Naive thymus-derived CD4-positive, alpha-beta T cell (primary cell): ENCODE results near the gene UNCX. TPM values are rescaled to one million over a fixed set of nuclear protein-coding genes. Genes with fewer than 3 reads are reported as not detected.

ENCODE experiments used
- ATAC-seq: fragments of 150-1000 bp; cut with Tn5 transposase; 2 replicates; pipeline ENCODE4 v1.10.0; 2021; ENCODE audit warnings: mild to moderate bottlenecking, moderate library complexity
- CTCF ChIA-PET: fragments of 350-600 bp; sonication (Branson Sonifier 250); formaldehyde crosslinking; loops from one replicate; lab custom pipeline; 2021; ENCODE audit warnings: antibody characterized with exemption; lab: Charles Lee
- POLR2A ChIA-PET: fragments of 350-600 bp; sonication (Branson Sonifier 250); formaldehyde crosslinking; loops from one replicate; lab custom pipeline; 2021; ENCODE audit warnings: antibody characterized with exemption, inconsistent platforms; lab: Charles Lee
- DNase-seq, 9 donors: peaks; one replicate each; pipeline versions ENCODE4 v3.0.0 to v3.0.0-alpha.2; 2020 to 2022; ENCODE audit warnings: mixed read lengths in 1 of 9
- H3K27ac ChIP-seq: one replicate; pipeline ENCODE4 v1.7.0; 2013; ENCODE audit warnings: mild to moderate bottlenecking, low read depth, low read length, moderate library complexity
- H3K27me3 ChIP-seq, 2 donors: one replicate each; pipeline ENCODE4 v1.7.0; 2013; ENCODE audit warnings: low read length in 2 of 2, mild to moderate bottlenecking in 2 of 2, moderate library complexity in 2 of 2; ENCODE audit not compliant: control insufficient read depth in 2 of 2, insufficient read depth in 2 of 2
- H3K36me3 ChIP-seq, 3 experiments: 1 replicate in 2 of 3; 2 replicates in 1 of 3; pipeline ENCODE4 v1.7.0; 2013; ENCODE audit warnings: low read length in 3 of 3, mild to moderate bottlenecking in 3 of 3, moderate library complexity in 1 of 3; ENCODE audit not compliant: insufficient read depth in 3 of 3, control insufficient read depth in 2 of 3
- H3K4me1 ChIP-seq, 2 donors: one replicate each; pipeline ENCODE4 v1.7.0; 2013; ENCODE audit warnings: low read length in 2 of 2, mild to moderate bottlenecking in 2 of 2, moderate library complexity in 1 of 2; ENCODE audit not compliant: control insufficient read depth in 2 of 2, insufficient read depth in 2 of 2
- H3K4me3 ChIP-seq: 2 replicates; pipeline ENCODE4 v1.7.0; 2013; ENCODE audit warnings: mild to moderate bottlenecking, low read length
- H3K9me3 ChIP-seq, 3 experiments: 1 replicate in 2 of 3; 2 replicates in 1 of 3; pipeline ENCODE4 v1.7.0; 2013; ENCODE audit warnings: low read length in 3 of 3; ENCODE audit not compliant: control insufficient read depth in 2 of 3
- H3K27ac Mint-ChIP-seq, 9 donors: one replicate each; pipeline ENCODE4 v1.8.0; 2020 to 2022; ENCODE audit warnings: mixed read lengths in 9 of 9, mild to moderate bottlenecking in 8 of 9, moderate library complexity in 5 of 9, inconsistent platforms in 2 of 9
- H3K27me3 Mint-ChIP-seq, 5 donors: one replicate each; pipeline ENCODE4 v1.8.0; 2021 to 2022; ENCODE audit warnings: mixed read lengths in 5 of 5, mild to moderate bottlenecking in 1 of 5
- H3K36me3 Mint-ChIP-seq, 5 donors: one replicate each; pipeline ENCODE4 v1.8.0; 2020 to 2022; ENCODE audit warnings: mixed read lengths in 5 of 5, mild to moderate bottlenecking in 3 of 5, inconsistent platforms in 1 of 5
- H3K4me1 Mint-ChIP-seq, 7 donors: one replicate each; pipeline ENCODE4 v1.8.0; 2020 to 2022; ENCODE audit warnings: mixed read lengths in 7 of 7, mild to moderate bottlenecking in 3 of 7, inconsistent platforms in 1 of 7
- H3K4me3 Mint-ChIP-seq, 10 donors: one replicate each; pipeline ENCODE4 v1.8.0; 2020 to 2022; ENCODE audit warnings: mild to moderate bottlenecking in 10 of 10, mixed read lengths in 10 of 10, moderate library complexity in 6 of 10, inconsistent platforms in 2 of 10
- H3K9me3 Mint-ChIP-seq, 11 donors: one replicate each; pipeline ENCODE4 v1.8.0; 2020 to 2022; ENCODE audit warnings: mixed read lengths in 11 of 11, mild to moderate bottlenecking in 4 of 11, inconsistent platforms in 1 of 11, moderate library complexity in 1 of 11
- intact Hi-C, 2 donors: fragments of 100-400 bp; cut with micrococcal nuclease; formaldehyde crosslinking; loops; one replicate each; pipeline ENCODE4 v1.15.1; 2023
- polyA plus RNA-seq, 2 donors: library from polyadenylated mRNA; unstranded; fragments of 300-500 nt; fragmentation: Illumina TruSeq; gene quantifications; one replicate each; pipeline ENCODE4 v1.2.3, GENCODE V29; 2021
- total RNA-seq, 6 experiments: library from RNA in 5 of 6; stranded (reverse) in 5 of 6; gene quantifications; 1 replicate in 5 of 6; 2 replicates in 1 of 6; pipeline ENCODE4 v1.2.3 and lab custom pipeline; 2021 to 2026

Gene UNCX
- total and polyA plus RNA-seq, 7 experiments from 2014 or later: not detected

DNA sequence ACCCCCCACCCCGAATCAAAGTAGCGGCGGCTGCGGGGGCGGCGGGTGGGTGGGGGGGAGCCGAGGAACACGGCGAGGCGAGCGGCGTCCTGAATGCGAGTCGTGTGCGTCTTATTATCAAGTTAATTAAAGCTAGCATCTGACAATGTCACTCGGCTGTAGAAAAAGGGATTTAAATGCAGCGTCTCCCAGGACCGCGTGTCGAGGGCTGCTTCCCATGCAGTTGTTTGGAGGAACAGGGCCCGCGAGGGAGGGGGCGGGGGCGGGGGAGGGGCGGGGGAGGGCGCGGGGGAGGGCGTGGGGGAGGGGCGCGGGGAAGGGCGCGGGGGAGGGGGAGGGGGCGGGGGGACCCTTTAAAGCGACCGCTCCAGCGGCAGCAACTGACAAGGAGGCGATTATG is 2.7 kb upstream of the UNCX start:
- Histone ChIP-seq H3K9me3 (no peaks in the 10 kb centered on the region), H3K4me3 (no peak overlapping the region), H3K36me3 (no peaks in the 10 kb centered on the region), H3K27me3 (peaks cover 10 to 49% of the 10 kb centered on the region in 2 donors), H3K27ac (no peak overlapping the region), H3K4me1 (peaks cover 0 to 4% of the 10 kb centered on the region in 2 donors)
- ChIA-PET POLR2A (no interaction called here), CTCF (no interaction called here)
- H3K4me3 Mint-ChIP-seq: peak overlapping the region in 1 of 10 donors; percentile 29
- peaks cover 60 to 75% (median 62%) of the 10 kb centered on the region in 5 donors for H3K27me3 Mint-ChIP-seq
- H3K9me3 Mint-ChIP-seq: peaks cover 0 to 8% (median 0%) of the 10 kb centered on the region in 11 donors
- H3K4me1 Mint-ChIP-seq: peaks cover 19 to 49% (median 34%) of the 10 kb centered on the region in 7 donors
- intact Hi-C loops: loop anchor here in 1 of 2 donors (2.0 to 10.0 kb wide), 2 partner anchors 15 to 185 kb away; no protein-coding TSS in a partner anchor
- H3K36me3 Mint-ChIP-seq: peaks cover 0 to 3% (median 0%) of the 10 kb centered on the region in 5 donors
- no peak for DNase-seq
- no peak overlapping the region for H3K27ac Mint-ChIP-seq
- ATAC-seq: no peak

DNA sequence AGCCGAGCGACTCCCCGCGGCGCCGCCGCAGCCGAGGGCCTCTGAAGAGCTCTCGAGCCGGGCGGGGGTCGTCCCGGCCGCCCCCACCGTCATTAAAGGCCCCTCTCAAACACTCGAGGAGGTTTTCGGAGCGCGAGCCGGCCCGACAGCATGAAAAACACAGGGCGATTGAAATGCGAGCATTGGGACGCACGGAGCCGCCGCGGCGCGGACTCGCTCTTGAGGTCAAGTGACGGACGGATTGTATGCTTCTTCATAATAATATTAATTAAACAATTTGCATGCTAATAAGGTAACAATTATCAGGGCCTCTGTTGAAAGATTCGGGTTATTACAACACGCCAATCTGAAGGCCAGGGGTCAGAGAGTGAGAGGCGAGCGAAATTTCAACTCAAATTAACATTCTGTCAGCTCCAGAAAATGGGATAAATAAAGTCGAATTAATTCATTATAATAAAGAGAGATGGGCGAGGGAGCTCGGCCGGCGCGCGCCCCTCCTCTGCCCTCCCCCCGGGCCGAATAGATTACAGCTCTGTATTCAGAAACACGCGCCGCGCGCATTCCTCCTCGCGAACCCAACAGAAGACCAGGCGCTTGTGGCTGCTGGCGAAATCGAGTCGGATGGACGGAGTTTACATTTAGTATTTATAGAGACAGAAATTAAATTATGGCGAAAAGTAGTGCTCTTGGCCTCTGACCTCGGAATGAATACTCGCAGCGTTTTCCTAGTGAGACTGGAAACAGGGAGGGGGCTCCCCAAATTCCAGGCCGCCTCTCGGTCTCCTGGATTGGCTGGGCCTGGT is 2.1 kb upstream of the UNCX start:
- no peaks in the 10 kb centered on the region for H3K9me3 ChIP-seq
- Mint-ChIP-seq H3K27ac (peak overlapping the region in 3 of 9 donors; percentile 12 to 65 (median 46)), H3K27me3 (peaks cover 60 to 71% (median 66%) of the 10 kb centered on the region in 5 donors), H3K36me3 (peaks cover 0 to 3% (median 0%) of the 10 kb centered on the region in 5 donors), H3K9me3 (peaks cover 0 to 7% (median 0%) of the 10 kb centered on the region in 11 donors), H3K4me3 (peak overlapping the region in 8 of 10 donors; percentile 18 to 59 (median 40)), H3K4me1 (peaks cover 17 to 49% (median 36%) of the 10 kb centered on the region in 7 donors)
- H3K36me3 ChIP-seq: no peaks in the 10 kb centered on the region
- H3K4me1 ChIP-seq: peaks cover 0 to 11% of the 10 kb centered on the region in 2 donors
- H3K4me3 ChIP-seq: no peak overlapping the region
- ChIA-PET POLR2A (no interaction called here), CTCF (no interaction called here)
- intact Hi-C loops: no loop called here
- H3K27me3 ChIP-seq: peaks cover 10 to 49% of the 10 kb centered on the region in 2 donors
- no peak overlapping the region for H3K27ac ChIP-seq
- peak in 1 of 9 donors; percentile 1 for DNase-seq
- ATAC-seq: no peak

DNA sequence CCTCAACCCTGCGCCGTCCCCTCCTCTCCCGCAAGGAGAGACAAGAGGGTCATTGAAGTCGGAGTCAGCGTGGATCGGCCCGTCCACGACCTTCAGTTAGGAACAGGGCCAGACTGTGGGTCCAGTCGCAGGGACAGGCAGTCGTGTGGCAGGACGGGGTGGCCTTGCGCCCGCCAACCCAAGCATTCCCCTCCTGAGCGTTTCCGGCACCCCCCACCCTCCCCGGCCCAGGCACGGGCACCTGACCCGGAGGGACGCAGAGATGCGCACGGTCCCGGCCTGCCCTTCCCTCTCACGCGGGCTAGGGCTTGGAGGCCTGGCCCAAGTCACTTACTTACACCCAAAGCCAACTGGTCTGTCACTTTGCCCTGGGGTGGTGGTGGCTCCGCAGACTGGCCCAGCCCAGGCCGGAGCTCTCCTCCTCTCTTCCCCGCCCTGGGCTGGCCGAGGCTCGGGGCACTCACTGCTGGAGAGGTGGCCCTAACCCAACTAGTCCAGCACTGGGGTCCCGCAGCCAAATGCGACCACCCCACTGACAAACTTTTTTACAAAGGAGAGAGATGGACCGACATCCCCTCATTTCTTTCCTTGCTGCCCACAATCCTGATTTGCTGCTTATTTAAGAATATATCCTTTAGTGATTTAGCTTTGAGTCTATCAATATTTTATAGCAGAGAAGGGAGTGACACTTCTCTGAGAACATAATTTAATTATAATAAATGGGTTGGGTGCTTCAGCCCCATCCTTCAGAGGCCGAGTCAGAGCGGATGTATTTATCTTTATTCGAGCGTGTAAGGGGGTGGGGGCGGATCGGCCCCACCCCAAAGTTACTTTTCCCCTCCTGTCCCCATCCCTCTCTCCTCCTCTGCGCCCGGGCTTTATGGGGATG is 1.2 kb upstream of the UNCX start:
- no peak for ATAC-seq
- CTCF ChIA-PET: no interaction called here
- Histone ChIP-seq H3K9me3 (no peaks in the 10 kb centered on the region), H3K4me1 (peaks cover 0 to 11% of the 10 kb centered on the region in 2 donors), H3K4me3 (no peak overlapping the region), H3K27ac (no peak overlapping the region), H3K27me3 (peaks cover 10 to 41% of the 10 kb centered on the region in 2 donors), H3K36me3 (no peaks in the 10 kb centered on the region)
- Mint-ChIP-seq H3K4me1 (peaks cover 17 to 43% (median 33%) of the 10 kb centered on the region in 7 donors), H3K27me3 (peaks cover 52 to 66% (median 61%) of the 10 kb centered on the region in 5 donors), H3K9me3 (peaks cover 0 to 3% (median 0%) of the 10 kb centered on the region in 11 donors), H3K36me3 (peaks cover 0 to 3% (median 0%) of the 10 kb centered on the region in 5 donors), H3K27ac (peak overlapping the region in 3 of 9 donors; percentile 12 to 82 (median 57)), H3K4me3 (peak overlapping the region in 8 of 10 donors; percentile 55 to 73 (median 64))
- POLR2A ChIA-PET: no interaction called here
- no peak for DNase-seq
- intact Hi-C loops: no loop called here

DNA sequence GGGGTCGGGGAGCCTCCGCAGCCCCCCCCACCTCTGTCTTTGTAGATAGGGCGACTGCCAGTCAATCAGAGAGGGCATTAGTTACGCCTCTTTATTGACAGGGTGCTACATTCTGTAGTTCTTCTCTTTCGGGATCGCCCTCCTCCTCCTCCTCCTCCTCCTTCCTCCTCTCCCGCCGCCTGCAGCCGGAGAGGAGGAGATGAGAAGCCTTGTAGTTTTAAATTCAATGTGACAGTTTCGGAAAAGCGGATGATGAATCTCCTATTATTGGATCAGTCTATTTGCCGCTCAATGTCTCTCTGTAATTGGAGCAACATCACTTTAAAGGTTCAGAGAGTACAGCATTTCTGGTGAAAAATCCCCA is 587 bp upstream of the UNCX start:
- Histone ChIP-seq H3K36me3 (no peaks in the 10 kb centered on the region), H3K27me3 (peaks cover 10 to 36% of the 10 kb centered on the region in 2 donors), H3K9me3 (no peaks in the 10 kb centered on the region), H3K4me3 (no peak overlapping the region), H3K4me1 (peaks cover 0 to 11% of the 10 kb centered on the region in 2 donors), H3K27ac (no peak overlapping the region)
- POLR2A ChIA-PET: no interaction called here
- Mint-ChIP-seq H3K4me3 (peak overlapping the region in 9 of 10 donors; percentile 50 to 73 (median 63)), H3K36me3 (peaks cover 0 to 3% (median 0%) of the 10 kb centered on the region in 5 donors), H3K27me3 (peaks cover 52 to 66% (median 59%) of the 10 kb centered on the region in 5 donors), H3K4me1 (peaks cover 19 to 46% (median 36%) of the 10 kb centered on the region in 7 donors), H3K9me3 (peaks cover 0 to 3% (median 0%) of the 10 kb centered on the region in 11 donors), H3K27ac (peak overlapping the region in 3 of 9 donors; percentile 3 to 82 (median 57))
- intact Hi-C loops: no loop called here
- CTCF ChIA-PET: no interaction called here
- no peak for ATAC-seq
- DNase-seq: no peak

DNA sequence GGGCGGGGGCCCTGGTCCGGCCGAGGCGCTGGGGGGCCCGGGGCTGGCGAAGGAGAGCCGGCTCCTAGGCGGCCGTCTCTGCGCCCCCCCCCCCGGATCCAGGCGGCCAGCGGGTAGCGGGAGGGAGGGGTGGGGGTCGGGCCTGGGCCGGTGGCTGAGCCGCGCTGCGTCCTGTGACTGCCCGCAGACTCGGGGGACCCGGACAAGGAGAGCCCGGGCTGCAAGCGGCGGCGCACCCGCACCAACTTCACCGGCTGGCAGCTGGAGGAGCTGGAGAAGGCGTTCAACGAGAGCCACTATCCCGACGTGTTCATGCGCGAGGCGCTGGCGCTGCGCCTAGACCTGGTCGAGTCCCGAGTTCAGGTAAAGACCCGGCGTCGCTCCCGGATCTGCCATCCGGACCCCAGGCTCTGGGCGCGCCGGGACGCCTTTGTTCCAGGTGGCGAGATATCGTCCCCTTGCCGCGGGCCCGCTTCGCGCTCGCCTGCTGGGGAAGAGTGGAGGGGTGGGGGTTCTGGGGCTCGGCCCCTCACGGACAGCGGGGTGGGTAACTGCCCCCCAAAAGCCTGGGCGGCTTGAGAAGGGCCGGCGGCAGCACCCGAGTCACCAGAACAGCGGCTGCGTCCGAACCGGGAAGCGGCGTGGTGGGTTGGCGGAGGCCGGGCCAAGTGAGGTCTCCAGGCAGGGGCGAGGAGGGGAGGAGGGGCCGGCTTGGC is 819 bp downstream of the UNCX start:
- intact Hi-C loops: no loop called here
- Histone ChIP-seq H3K4me1 (peaks cover 0 to 11% of the 10 kb centered on the region in 2 donors), H3K36me3 (no peaks in the 10 kb centered on the region), H3K27ac (no peak overlapping the region), H3K9me3 (no peaks in the 10 kb centered on the region), H3K27me3 (peaks cover 15 to 26% of the 10 kb centered on the region in 2 donors), H3K4me3 (no peak overlapping the region)
- Mint-ChIP-seq H3K4me1 (peaks cover 18 to 50% (median 32%) of the 10 kb centered on the region in 7 donors), H3K27me3 (peaks cover 47 to 63% (median 54%) of the 10 kb centered on the region in 5 donors), H3K27ac (no peak overlapping the region), H3K4me3 (peak overlapping the region in 2 of 10 donors; percentile 46 to 57), H3K9me3 (peaks cover 0 to 3% (median 0%) of the 10 kb centered on the region in 11 donors), H3K36me3 (peaks cover 0 to 3% (median 0%) of the 10 kb centered on the region in 5 donors)
- ATAC-seq (no peak), DNase-seq (no peak)
- ChIA-PET POLR2A (no interaction called here), CTCF (no interaction called here)
